HepG2 (cell line): ENCODE measurements around the gene GPR179. TPM values are rescaled to one million over a fixed set of nuclear protein-coding genes. Genes with fewer than 3 reads are reported as not detected.
A peak's percentile ranks its signal among the peaks of the same experiment; 100 is the strongest.

Experiments used
- HDAC2 ChIP-seq: sonication (generic); formaldehyde crosslinking; IDR thresholded peaks from 2 replicates; pipeline ENCODE4 v1.4.0; 2020; ENCODE audit warnings: missing genetic modification reagents
- HNF4G ChIP-seq, 2 experiments: sonication (generic) in 1 of 2; formaldehyde crosslinking in 1 of 2; IDR thresholded peaks; 2 replicates each; pipeline versions ENCODE4 v1.4.0 to v1.6.1; 2011 to 2020; ENCODE audit warnings: borderline replicate concordance in 2 of 2, low read depth in 2 of 2, mild to moderate bottlenecking in 2 of 2, low read length in 1 of 2, missing genetic modification reagents in 1 of 2, moderate library complexity in 1 of 2
- HOXA5 ChIP-seq: sonication (generic); formaldehyde crosslinking; IDR thresholded peaks from 2 replicates; pipeline ENCODE4 v1.4.0; 2020; ENCODE audit warnings: missing genetic modification reagents
- IRF2 ChIP-seq: IDR thresholded peaks from 2 replicates; pipeline ENCODE4 v1.6.1; 2018; ENCODE audit warnings: missing genetic modification reagents, missing compliant biosample characterization
- KDM5B ChIP-seq: sonication (generic); formaldehyde crosslinking; IDR thresholded peaks from 2 replicates; pipeline ENCODE4 v1.4.0; 2020; ENCODE audit warnings: missing genetic modification reagents, mild to moderate bottlenecking, borderline replicate concordance
- KLF6 ChIP-seq: IDR thresholded peaks from 2 replicates; pipeline ENCODE4 v1.8.0; 2016; ENCODE audit warnings: missing biosample characterization, missing genetic modification reagents
- KMT2B ChIP-seq: IDR thresholded peaks from 2 replicates; pipeline ENCODE4 v1.6.1; 2016; ENCODE audit warnings: missing genetic modification reagents, missing compliant biosample characterization
- NCOR1 ChIP-seq: fragments of 200-600 bp; sonication (generic); IDR thresholded peaks from 2 replicates; pipeline ENCODE4 v1.7.0; 2017; ENCODE audit warnings: antibody characterized with exemption, low read length, borderline replicate concordance
- POGZ ChIP-seq: sonication (generic); formaldehyde crosslinking; IDR thresholded peaks from 2 replicates; pipeline ENCODE4 v1.4.0; 2020; ENCODE audit warnings: mild to moderate bottlenecking, missing genetic modification reagents
- PTBP1 ChIP-seq: fragments of 200-400 bp; formaldehyde crosslinking; IDR thresholded peaks from 2 replicates; pipeline ENCODE4 v1.6.1; 2018; ENCODE audit warnings: low read length, low read depth; ENCODE audit not compliant: poor library complexity, severe bottlenecking
- RBFOX2 ChIP-seq: fragments of 200-400 bp; formaldehyde crosslinking; IDR thresholded peaks from 2 replicates; pipeline ENCODE4 v1.6.1; 2017; ENCODE audit warnings: low read depth, mild to moderate bottlenecking, low read length
- ZFX ChIP-seq: sonication (generic); formaldehyde crosslinking; IDR thresholded peaks from 2 replicates; pipeline ENCODE4 v1.4.0; 2020; ENCODE audit warnings: mild to moderate bottlenecking, low read depth, missing genetic modification reagents, moderate library complexity
- ZNF34 ChIP-seq: sonication (generic); formaldehyde crosslinking; IDR thresholded peaks from 2 replicates; pipeline ENCODE4 v1.4.0; 2020; ENCODE audit warnings: mild to moderate bottlenecking, missing genetic modification reagents, borderline replicate concordance
- ZZZ3 ChIP-seq: sonication (generic); formaldehyde crosslinking; IDR thresholded peaks from 2 replicates; pipeline ENCODE4 v1.4.0; 2020; ENCODE audit warnings: missing genetic modification reagents, mild to moderate bottlenecking, borderline replicate concordance
- polyA plus RNA-seq, 8 experiments: library from polyadenylated mRNA; depleted of rRNA in 3 of 8; stranded (reverse) in 7 of 8; unstranded in 1 of 8; fragments of >200 nt; fragmentation: Illumina TruSeq in 4 of 8; extraction: Trizol in 4 of 8; gene quantifications; 2 replicates each; pipeline versions ENCODE4 v1.2.1 to v1.2.3, GENCODE V29; 2011 to 2016; ENCODE audit warnings: low read depth in 4 of 8, missing spikeins in 1 of 8, mixed read lengths in 1 of 8; ENCODE audit not compliant: insufficient read depth in 1 of 8
- total RNA-seq, 5 experiments: library from RNA; depleted of rRNA; stranded (reverse); fragments of >200 nt; fragmentation: Illumina TruSeq; extraction: Trizol; gene quantifications; 2 replicates each; pipeline ENCODE4 v1.2.3, GENCODE V29; 2016; ENCODE audit warnings: low read depth in 1 of 5
- TF ChIP-seq, protein P1 (sequence below): IDR thresholded peaks from 2 replicates; pipeline ENCODE4 v1.6.1; 2016; ENCODE audit warnings: mild to moderate bottlenecking
- TF ChIP-seq, protein P2 (sequence below): sonication (generic); formaldehyde crosslinking; IDR thresholded peaks from 2 replicates; pipeline ENCODE4 v1.5.0; 2020; ENCODE audit warnings: missing genetic modification reagents, mild to moderate bottlenecking, borderline replicate concordance
- TF ChIP-seq, protein P3 (sequence below): sonication (generic); formaldehyde crosslinking; IDR thresholded peaks from 2 replicates; pipeline ENCODE4 v1.4.0; 2020; ENCODE audit warnings: mild to moderate bottlenecking, missing genetic modification reagents
- TF ChIP-seq, protein P4 (sequence below), 2 experiments: fragments of 450-650 bp in 1 of 2; sonication (generic) in 1 of 2; formaldehyde crosslinking; IDR thresholded peaks; 2 replicates each; pipeline versions ENCODE4 v1.5.0 to v1.8.0; 2020 to 2022; ENCODE audit warnings: mild to moderate bottlenecking in 1 of 2, missing genetic modification reagents in 1 of 2

Gene GPR179
- total and polyA plus RNA-seq, 2 of the 13 experiments (the other 11 are each of a cell fraction or from before 2014, with no cell fraction given), result 0.03 TPM; not detected in 1

DNA sequence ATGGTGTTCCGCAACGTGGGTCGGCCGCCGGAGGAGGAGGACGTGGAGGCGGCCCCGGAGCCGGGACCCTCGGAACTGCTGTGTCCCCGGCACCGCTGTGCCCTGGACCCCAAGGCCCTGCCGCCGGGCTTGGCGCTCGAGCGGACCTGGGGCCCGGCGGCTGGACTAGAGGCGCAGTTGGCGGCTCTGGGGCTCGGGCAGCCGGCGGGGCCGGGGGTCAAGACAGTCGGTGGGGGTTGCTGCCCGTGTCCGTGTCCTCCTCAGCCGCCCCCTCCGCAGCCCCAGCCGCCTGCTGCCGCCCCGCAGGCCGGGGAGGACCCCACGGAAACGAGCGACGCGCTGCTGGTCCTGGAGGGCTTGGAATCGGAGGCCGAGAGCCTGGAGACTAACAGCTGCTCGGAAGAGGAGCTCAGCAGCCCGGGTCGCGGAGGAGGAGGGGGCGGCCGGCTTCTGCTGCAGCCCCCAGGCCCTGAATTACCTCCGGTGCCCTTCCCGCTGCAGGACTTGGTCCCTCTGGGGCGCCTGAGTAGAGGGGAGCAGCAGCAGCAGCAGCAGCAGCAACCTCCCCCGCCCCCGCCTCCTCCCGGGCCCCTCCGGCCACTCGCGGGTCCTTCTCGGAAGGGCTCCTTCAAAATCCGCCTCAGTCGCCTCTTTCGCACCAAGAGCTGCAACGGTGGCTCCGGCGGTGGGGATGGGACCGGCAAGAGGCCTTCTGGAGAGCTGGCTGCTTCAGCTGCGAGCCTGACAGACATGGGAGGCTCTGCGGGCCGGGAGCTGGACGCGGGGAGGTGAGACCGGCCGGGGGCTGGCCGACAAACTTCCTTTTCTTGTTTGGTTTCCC lies 8.7 kb upstream of the GPR179 start (continued):
- 0 out of 2 replicates have a peak, but pooled peaks have one; percentile 22 for TF ChIP-seq ZZZ3
- peak; percentile 54; the same call in 1 of the 2 replicates for TF ChIP-seq KLF6
- peak; percentile 24; the same call in 1 of the 2 replicates for TF ChIP-seq KMT2B (CRISPR knock-in tag)
- TF ChIP-seq HNF4G (IDR thresholded peaks at IDR 0.05; ENCODE audit: borderline replicate concordance, low read depth, low read length), result no peak
- peak; percentile 51; the same call in 1 of the 2 replicates for TF ChIP-seq HNF4G (CRISPR knock-in tag; IDR thresholded peaks at IDR 0.05; ENCODE audit: borderline replicate concordance, low read depth)
- TF ChIP-seq, protein P1, sequence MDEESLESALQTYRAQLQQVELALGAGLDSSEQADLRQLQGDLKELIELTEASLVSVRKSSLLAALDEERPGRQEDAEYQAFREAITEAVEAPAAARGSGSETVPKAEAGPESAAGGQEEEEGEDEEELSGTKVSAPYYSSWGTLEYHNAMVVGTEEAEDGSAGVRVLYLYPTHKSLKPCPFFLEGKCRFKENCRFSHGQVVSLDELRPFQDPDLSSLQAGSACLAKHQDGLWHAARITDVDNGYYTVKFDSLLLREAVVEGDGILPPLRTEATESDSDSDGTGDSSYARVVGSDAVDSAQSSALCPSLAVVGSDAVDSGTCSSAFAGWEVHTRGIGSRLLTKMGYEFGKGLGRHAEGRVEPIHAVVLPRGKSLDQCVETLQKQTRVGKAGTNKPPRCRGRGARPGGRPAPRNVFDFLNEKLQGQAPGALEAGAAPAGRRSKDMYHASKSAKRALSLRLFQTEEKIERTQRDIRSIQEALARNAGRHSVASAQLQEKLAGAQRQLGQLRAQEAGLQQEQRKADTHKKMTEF (CRISPR knock-in tag), result peak; percentile 34; the same call in 1 of the 2 replicates
- 0 out of 2 replicates have a peak, but pooled peaks have one; percentile 2 for TF ChIP-seq RBFOX2
- TF ChIP-seq KDM5B (CRISPR knock-in tag), result peak; percentile 30; the same call in 1 of the 2 replicates
- TF ChIP-seq IRF2 (CRISPR knock-in tag), result 0 out of 2 replicates have a peak, but pooled peaks have one; percentile 33
- TF ChIP-seq POGZ (CRISPR knock-in tag), result no peak
- TF ChIP-seq PTBP1, result no peak
- TF ChIP-seq, protein P2, sequence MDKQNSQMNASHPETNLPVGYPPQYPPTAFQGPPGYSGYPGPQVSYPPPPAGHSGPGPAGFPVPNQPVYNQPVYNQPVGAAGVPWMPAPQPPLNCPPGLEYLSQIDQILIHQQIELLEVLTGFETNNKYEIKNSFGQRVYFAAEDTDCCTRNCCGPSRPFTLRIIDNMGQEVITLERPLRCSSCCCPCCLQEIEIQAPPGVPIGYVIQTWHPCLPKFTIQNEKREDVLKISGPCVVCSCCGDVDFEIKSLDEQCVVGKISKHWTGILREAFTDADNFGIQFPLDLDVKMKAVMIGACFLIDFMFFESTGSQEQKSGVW (CRISPR knock-in tag), result no peak
- 0 out of 2 replicates have a peak, but pooled peaks have one; percentile 70 for TF ChIP-seq HOXA5 (CRISPR knock-in tag)
- no peak for TF ChIP-seq ZNF34 (CRISPR knock-in tag)
- TF ChIP-seq NCOR1, result no peak
- no peak for TF ChIP-seq HDAC2 (CRISPR knock-in tag)
- TF ChIP-seq, protein P3, sequence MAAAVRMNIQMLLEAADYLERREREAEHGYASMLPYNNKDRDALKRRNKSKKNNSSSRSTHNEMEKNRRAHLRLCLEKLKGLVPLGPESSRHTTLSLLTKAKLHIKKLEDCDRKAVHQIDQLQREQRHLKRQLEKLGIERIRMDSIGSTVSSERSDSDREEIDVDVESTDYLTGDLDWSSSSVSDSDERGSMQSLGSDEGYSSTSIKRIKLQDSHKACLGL (CRISPR knock-in tag), result peak; percentile 25; the same call in 1 of the 2 replicates
- TF ChIP-seq ZFX (CRISPR knock-in tag), result peak; percentile 29
- TF ChIP-seq, protein P4, sequence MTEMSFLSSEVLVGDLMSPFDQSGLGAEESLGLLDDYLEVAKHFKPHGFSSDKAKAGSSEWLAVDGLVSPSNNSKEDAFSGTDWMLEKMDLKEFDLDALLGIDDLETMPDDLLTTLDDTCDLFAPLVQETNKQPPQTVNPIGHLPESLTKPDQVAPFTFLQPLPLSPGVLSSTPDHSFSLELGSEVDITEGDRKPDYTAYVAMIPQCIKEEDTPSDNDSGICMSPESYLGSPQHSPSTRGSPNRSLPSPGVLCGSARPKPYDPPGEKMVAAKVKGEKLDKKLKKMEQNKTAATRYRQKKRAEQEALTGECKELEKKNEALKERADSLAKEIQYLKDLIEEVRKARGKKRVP (CRISPR knock-in tag; IDR thresholded peaks at IDR 0.05), result no peak
